ENCODE measurements around the gene RAB24. TPM values are rescaled to one million over a fixed set of nuclear protein-coding genes. Genes with fewer than 3 reads are reported as not detected.

RAB24 gene
- total RNA-seq, 1 donor from 2014 or later, result 31.7 TPM

- Histone ChIP-seq H3K4me2 (ENCODE audit: low read length) (no peak overlapping the region), H3K9ac (ENCODE audit: low read length) (no peak overlapping the region), H3K4me3 (ENCODE audit: insufficient read depth, low read depth, low read length) (no peak overlapping the region), H3K27me3 (ENCODE audit: insufficient read depth, low read length) (no peaks in the 10 kb centered on the region), H3K9me3 (ENCODE audit: insufficient read depth, low read depth, low read length) (no peaks in the 10 kb centered on the region), H4K20me1 (ENCODE audit: insufficient read depth, low read length) (peaks cover 53% of the 10 kb centered on the region), H3K79me2 (ENCODE audit: insufficient read depth, low read length) (peaks cover 10% of the 10 kb centered on the region), H2AFZ (ENCODE audit: low read depth, low read length) (no peak overlapping the region), H3K36me3 (ENCODE audit: insufficient read depth, low read length) (peaks cover 11% of the 10 kb centered on the region), H3K27ac (ENCODE audit: low read depth, low read length) (no peak overlapping the region), H3K4me1 (ENCODE audit: insufficient read depth, low read length) (no peaks in the 10 kb centered on the region)
- Mint-ChIP-seq H3K4me1 (ENCODE audit: low read depth, unreplicated experiment) (no peaks in the 10 kb centered on the region), H3K36me3 (ENCODE audit: low read depth, unreplicated experiment) (peaks cover 23% of the 10 kb centered on the region), H3K9me3 (ENCODE audit: unreplicated experiment) (no peaks in the 10 kb centered on the region), H3K27ac (ENCODE audit: unreplicated experiment) (peak overlapping the region; percentile 66), H3K4me3 (ENCODE audit: unreplicated experiment) (no peak overlapping the region), H3K27me3 (ENCODE audit: low read depth, unreplicated experiment) (no peaks in the 10 kb centered on the region)
- no peak for TF ChIP-seq EZH2 (IDR thresholded peaks at IDR 0.05; ENCODE audit: insufficient read depth, low read length)
- TF ChIP-seq, protein P1, sequence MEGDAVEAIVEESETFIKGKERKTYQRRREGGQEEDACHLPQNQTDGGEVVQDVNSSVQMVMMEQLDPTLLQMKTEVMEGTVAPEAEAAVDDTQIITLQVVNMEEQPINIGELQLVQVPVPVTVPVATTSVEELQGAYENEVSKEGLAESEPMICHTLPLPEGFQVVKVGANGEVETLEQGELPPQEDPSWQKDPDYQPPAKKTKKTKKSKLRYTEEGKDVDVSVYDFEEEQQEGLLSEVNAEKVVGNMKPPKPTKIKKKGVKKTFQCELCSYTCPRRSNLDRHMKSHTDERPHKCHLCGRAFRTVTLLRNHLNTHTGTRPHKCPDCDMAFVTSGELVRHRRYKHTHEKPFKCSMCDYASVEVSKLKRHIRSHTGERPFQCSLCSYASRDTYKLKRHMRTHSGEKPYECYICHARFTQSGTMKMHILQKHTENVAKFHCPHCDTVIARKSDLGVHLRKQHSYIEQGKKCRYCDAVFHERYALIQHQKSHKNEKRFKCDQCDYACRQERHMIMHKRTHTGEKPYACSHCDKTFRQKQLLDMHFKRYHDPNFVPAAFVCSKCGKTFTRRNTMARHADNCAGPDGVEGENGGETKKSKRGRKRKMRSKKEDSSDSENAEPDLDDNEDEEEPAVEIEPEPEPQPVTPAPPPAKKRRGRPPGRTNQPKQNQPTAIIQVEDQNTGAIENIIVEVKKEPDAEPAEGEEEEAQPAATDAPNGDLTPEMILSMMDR (IDR thresholded peaks at IDR 0.05; ENCODE audit: insufficient read depth, low read depth, low read length), result no peak
- DNase-seq (ENCODE audit: low read depth), result no peak
- FAIRE-seq, result no peak
Observed at GRCh38 chr5:177333420-177334154, 30.1 kb upstream of the RAB24 start.

- Histone ChIP-seq H2AFZ (ENCODE audit: low read depth, low read length) (no peak overlapping the region), H3K79me2 (ENCODE audit: insufficient read depth, low read length) (peaks cover 7% of the 10 kb centered on the region), H4K20me1 (ENCODE audit: insufficient read depth, low read length) (peaks cover 52% of the 10 kb centered on the region), H3K27ac (ENCODE audit: low read depth, low read length) (no peak overlapping the region), H3K4me1 (ENCODE audit: insufficient read depth, low read length) (peaks cover 5% of the 10 kb centered on the region), H3K4me3 (ENCODE audit: insufficient read depth, low read depth, low read length) (no peak overlapping the region), H3K4me2 (ENCODE audit: low read length) (no peak overlapping the region), H3K9ac (ENCODE audit: low read length) (no peak overlapping the region), H3K27me3 (ENCODE audit: insufficient read depth, low read length) (no peaks in the 10 kb centered on the region), H3K9me3 (ENCODE audit: insufficient read depth, low read depth, low read length) (no peaks in the 10 kb centered on the region), H3K36me3 (ENCODE audit: insufficient read depth, low read length) (peaks cover 11% of the 10 kb centered on the region)
- H3K36me3 Mint-ChIP-seq (ENCODE audit: low read depth, unreplicated experiment), result peaks cover 23% of the 10 kb centered on the region
- H3K4me1 Mint-ChIP-seq (ENCODE audit: low read depth, unreplicated experiment), result peaks cover 1% of the 10 kb centered on the region
- no peaks in the 10 kb centered on the region for H3K27me3 Mint-ChIP-seq (ENCODE audit: low read depth, unreplicated experiment)
- DNase-seq (ENCODE audit: low read depth) (no peak), FAIRE-seq (no peak)
- no peak for TF ChIP-seq EZH2 (IDR thresholded peaks at IDR 0.05; ENCODE audit: insufficient read depth, low read length)
- TF ChIP-seq, protein P1 (IDR thresholded peaks at IDR 0.05; ENCODE audit: insufficient read depth, low read depth, low read length), result no peak
- H3K27ac Mint-ChIP-seq (ENCODE audit: unreplicated experiment), result no peak overlapping the region
- no peaks in the 10 kb centered on the region for H3K9me3 Mint-ChIP-seq (ENCODE audit: unreplicated experiment)
- H3K4me3 Mint-ChIP-seq (ENCODE audit: unreplicated experiment), result no peak overlapping the region
Observed at GRCh38 chr5:177332896-177333260, 29.4 kb upstream of the RAB24 start.

Measured in astrocyte (in vitro differentiated cells and primary cell).